Vagina (tissue), 2 donors: ENCODE data around the gene EPOP. TPM values are rescaled to one million over a fixed set of nuclear protein-coding genes. Genes with fewer than 3 reads are reported as not detected.

Source experiments
- DNase-seq, 2 donors: peaks; one replicate each; pipeline ENCODE4 v3.0.0-alpha.2; 2017; ENCODE audit errors: extremely low spot score in 2 of 2
- H3K27ac ChIP-seq: fragments of 200-600 bp; sonication (generic); one replicate; pipeline ENCODE4 v1.5.1; 2019
- H3K27me3 ChIP-seq: fragments of 200-600 bp; sonication (generic); one replicate; pipeline ENCODE4 v1.5.1; 2019
- H3K36me3 ChIP-seq, 2 donors: fragments of 200-600 bp; sonication (generic); one replicate each; pipeline ENCODE4 v1.5.1; 2017 to 2019
- H3K4me1 ChIP-seq: fragments of 200-600 bp; sonication (generic); one replicate; pipeline ENCODE4 v1.5.1; 2019
- H3K4me3 ChIP-seq, 2 donors: fragments of 200-600 bp; sonication (generic); 1 replicate in 1 of 2; 2 replicates in 1 of 2; pipeline ENCODE4 v1.5.1; 2016 to 2019
- H3K9me3 ChIP-seq: fragments of 200-600 bp; sonication (generic); one replicate; pipeline ENCODE4 v1.5.1; 2019
- POLR2A ChIP-seq, 2 donors: fragments of 450-650 bp; IDR thresholded peaks; one replicate each; pipeline ENCODE4 v1.6.1; 2017; ENCODE audit warnings: antibody characterized with exemption in 2 of 2, mild to moderate bottlenecking in 2 of 2, moderate library complexity in 2 of 2
- POLR2AphosphoS5 ChIP-seq, 2 donors: sonication (generic); formaldehyde crosslinking; IDR thresholded peaks; one replicate each; pipeline ENCODE4 v1.9.0; 2017; ENCODE audit warnings: antibody characterized with exemption in 2 of 2, mild to moderate bottlenecking in 2 of 2, low read depth in 1 of 2; ENCODE audit not compliant: insufficient read depth in 1 of 2
- intact Hi-C: fragments of 100-400 bp; cut with DNase I; formaldehyde crosslinking; loops from one replicate; pipeline ENCODE4 v1.15.1; 2023
- total RNA-seq: library from RNA; depleted of rRNA; stranded (reverse); fragments of >200 nt; gene quantifications from one replicate; pipeline ENCODE4 v1.2.3, GENCODE V29; 2016
- TF ChIP-seq, protein P1 (sequence below), 3 experiments: fragments of 450-650 bp in 2 of 3; fragments of 200-600 bp in 1 of 3; sonication (generic) in 1 of 3; IDR thresholded peaks; one replicate each; pipeline ENCODE4 v1.5.1; 2017 to 2019; ENCODE audit warnings: antibody characterized with exemption in 3 of 3, mild to moderate bottlenecking in 2 of 3, moderate library complexity in 2 of 3

The EPOP gene
- total RNA-seq, result 0.98 TPM

DNA sequence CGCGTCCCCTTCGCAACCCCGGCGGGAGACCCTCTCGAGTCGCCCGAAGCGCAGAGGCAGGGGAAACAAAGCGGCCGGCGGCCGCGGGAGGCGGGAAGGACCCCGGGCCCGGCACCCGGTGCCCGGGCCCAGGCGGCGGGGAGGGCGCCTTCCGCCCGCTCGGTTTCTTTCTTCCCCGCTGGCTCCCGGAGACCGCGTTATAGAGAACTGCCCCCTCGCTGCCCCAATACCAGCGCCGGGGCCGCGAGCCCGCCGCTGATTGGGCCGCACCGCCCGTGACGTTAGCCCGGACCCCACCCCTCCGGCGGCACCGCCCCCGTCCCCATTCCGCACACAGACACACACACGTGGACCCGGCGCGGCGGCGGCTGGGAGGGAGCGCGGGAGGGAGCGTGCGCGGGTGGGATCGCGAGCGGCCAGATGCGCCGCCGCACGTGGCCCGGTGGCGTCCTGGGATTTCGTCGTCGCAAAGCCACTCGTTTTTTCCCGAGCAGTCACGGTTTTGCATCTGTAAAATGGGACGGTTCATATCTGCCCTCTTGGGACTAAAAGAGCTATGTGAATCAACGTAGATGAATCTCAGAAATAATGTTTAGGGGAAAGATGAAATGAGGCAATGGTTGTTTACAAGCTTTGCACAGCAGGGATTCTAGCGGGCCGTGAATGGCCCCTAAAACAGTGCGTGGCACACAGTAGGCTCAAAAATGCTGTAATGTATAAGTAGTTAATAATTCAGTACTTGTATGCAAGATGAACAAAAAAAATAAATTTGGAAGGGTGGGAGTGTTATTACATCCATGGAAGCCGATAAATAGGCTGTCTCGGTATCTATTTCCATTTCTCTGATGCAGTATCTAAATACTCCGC, at the start of gene EPOP:
Gene EPOP (minus strand): TSS at position 209 of the 867 bp plus-strand sequence. CDS start 462 bp downstream, outside the sequence.
- no peak within 1 kb of the TSS for H3K27ac ChIP-seq
- DNase-seq, result no peak
- H3K4me1 ChIP-seq, result peaks cover 34% of the 10 kb centered on the region
- H3K27me3 ChIP-seq, result peaks cover 22% of the 10 kb centered on the region
- intact Hi-C loops, result no loop called here
- TF ChIP-seq POLR2AphosphoS5 (IDR thresholded peaks at IDR 0.05; ENCODE audit: insufficient read depth in 1 of 2, low read depth in 1 of 2), result peak in 1 of 2 donors; percentile 33
- TF ChIP-seq POLR2A (IDR thresholded peaks at IDR 0.05), result no peak
- H3K9me3 ChIP-seq, result no peaks in the 10 kb centered on the region
- peak within 1 kb of the TSS; percentile 48 to 54 for H3K4me3 ChIP-seq
- H3K36me3 ChIP-seq, result no peaks in the 10 kb centered on the region

DNA sequence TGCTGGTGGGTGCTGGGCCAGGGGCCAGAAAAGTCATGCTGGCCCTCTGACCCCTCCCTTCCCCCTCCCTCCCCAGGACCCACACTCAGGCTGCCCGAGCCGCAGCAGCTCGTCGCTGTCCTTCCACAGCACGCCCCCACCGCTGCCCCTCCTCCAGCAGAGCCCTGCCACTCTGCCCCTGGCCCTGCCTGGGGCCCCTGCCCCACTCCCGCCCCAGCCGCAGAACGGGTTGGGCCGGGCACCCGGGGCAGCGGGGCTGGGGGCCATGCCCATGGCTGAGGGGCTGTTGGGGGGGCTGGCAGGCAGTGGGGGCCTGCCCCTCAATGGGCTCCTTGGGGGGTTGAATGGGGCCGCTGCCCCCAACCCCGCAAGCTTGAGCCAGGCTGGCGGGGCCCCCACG, 47.0 kb upstream of the EPOP start:
- Histone ChIP-seq H3K36me3 (peaks cover 0 to 50% of the 10 kb centered on the region in 2 donors), H3K4me1 (peaks cover 11% of the 10 kb centered on the region), H3K9me3 (no peaks in the 10 kb centered on the region), H3K27me3 (no peaks in the 10 kb centered on the region), H3K4me3 (no peak overlapping the region), H3K27ac (no peak overlapping the region)
- DNase-seq, result no peak
- intact Hi-C loops, result no loop called here
- TF ChIP-seq, protein P1, sequence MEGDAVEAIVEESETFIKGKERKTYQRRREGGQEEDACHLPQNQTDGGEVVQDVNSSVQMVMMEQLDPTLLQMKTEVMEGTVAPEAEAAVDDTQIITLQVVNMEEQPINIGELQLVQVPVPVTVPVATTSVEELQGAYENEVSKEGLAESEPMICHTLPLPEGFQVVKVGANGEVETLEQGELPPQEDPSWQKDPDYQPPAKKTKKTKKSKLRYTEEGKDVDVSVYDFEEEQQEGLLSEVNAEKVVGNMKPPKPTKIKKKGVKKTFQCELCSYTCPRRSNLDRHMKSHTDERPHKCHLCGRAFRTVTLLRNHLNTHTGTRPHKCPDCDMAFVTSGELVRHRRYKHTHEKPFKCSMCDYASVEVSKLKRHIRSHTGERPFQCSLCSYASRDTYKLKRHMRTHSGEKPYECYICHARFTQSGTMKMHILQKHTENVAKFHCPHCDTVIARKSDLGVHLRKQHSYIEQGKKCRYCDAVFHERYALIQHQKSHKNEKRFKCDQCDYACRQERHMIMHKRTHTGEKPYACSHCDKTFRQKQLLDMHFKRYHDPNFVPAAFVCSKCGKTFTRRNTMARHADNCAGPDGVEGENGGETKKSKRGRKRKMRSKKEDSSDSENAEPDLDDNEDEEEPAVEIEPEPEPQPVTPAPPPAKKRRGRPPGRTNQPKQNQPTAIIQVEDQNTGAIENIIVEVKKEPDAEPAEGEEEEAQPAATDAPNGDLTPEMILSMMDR (IDR thresholded peaks at IDR 0.05), result no peak
- TF ChIP-seq POLR2AphosphoS5 (IDR thresholded peaks at IDR 0.05; ENCODE audit: insufficient read depth in 1 of 2, low read depth in 1 of 2) (no peak), POLR2A (IDR thresholded peaks at IDR 0.05) (no peak)

DNA sequence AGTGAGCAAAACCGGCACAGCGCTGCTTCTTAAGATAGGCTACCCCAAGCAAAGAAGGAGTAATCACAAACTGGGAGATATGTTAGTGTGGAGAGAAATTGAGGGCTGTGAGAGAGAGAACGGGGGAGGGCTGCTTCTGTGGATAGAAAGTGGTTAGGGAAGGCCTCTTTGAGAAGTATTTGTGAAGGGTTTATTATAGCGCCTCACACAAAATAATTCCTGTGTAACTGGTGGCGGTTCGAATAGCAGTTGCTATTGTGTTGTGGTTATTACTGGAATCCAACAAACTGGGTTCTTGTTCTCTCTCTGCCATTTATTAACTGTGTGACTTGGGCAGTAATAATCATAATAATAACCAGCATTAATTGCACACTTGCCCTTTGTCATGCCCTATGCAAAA, 46.2 kb upstream of the EPOP start:
- H3K27ac ChIP-seq, result no peak overlapping the region
- TF ChIP-seq POLR2AphosphoS5 (IDR thresholded peaks at IDR 0.05; ENCODE audit: insufficient read depth in 1 of 2, low read depth in 1 of 2) (no peak), POLR2A (IDR thresholded peaks at IDR 0.05) (no peak)
- TF ChIP-seq, protein P1 (IDR thresholded peaks at IDR 0.05), result no peak
- no peaks in the 10 kb centered on the region for H3K9me3 ChIP-seq
- DNase-seq, result no peak
- no peak overlapping the region for H3K4me3 ChIP-seq
- no peaks in the 10 kb centered on the region for H3K27me3 ChIP-seq
- H3K4me1 ChIP-seq, result peaks cover 11% of the 10 kb centered on the region
- peaks cover 0 to 56% of the 10 kb centered on the region in 2 donors for H3K36me3 ChIP-seq
- intact Hi-C loops, result no loop called here

DNA sequence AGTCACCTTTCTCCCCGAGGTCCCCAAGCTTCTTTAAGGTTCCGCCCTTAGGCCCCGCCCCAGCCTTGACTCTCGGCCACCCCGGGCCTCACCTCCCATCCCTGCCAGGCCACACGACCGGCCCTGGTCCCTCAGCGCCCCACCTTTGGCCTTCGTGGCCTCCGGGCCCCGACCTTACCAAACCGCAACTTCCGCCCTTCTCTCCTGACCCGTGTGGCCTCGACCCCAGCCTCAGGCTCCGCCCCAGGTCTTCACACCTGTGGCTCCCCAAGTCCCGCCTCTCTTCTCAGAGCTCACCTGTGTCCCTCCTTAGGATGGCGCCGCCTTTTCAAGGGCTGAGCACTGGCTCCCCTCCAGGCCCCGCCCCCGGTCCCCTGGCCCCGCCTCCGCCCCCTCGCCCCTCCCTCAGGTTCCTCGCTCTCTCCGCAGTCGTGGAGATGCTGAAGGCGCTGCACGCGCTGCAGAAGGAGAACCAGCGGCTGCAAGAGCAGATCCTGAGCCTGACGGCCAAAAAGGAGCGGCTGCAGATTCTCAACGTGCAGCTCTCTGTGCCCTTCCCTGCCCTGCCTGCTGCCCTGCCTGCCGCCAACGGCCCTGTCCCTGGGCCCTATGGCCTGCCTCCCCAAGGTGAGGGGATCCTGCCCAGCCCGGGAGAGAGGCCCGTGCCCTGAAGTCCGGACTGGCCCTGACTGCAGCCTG, 45.3 kb upstream of the EPOP start:
- TF ChIP-seq, protein P1 (IDR thresholded peaks at IDR 0.05), result no peak
- TF ChIP-seq POLR2AphosphoS5 (IDR thresholded peaks at IDR 0.05; ENCODE audit: insufficient read depth in 1 of 2, low read depth in 1 of 2) (no peak), POLR2A (IDR thresholded peaks at IDR 0.05) (no peak)
- H3K27me3 ChIP-seq, result no peaks in the 10 kb centered on the region
- no peak overlapping the region for H3K4me3 ChIP-seq
- no peaks in the 10 kb centered on the region for H3K9me3 ChIP-seq
- peaks cover 9% of the 10 kb centered on the region for H3K4me1 ChIP-seq
- peaks cover 0 to 59% of the 10 kb centered on the region in 2 donors for H3K36me3 ChIP-seq
- no peak overlapping the region for H3K27ac ChIP-seq
- DNase-seq, result no peak
- intact Hi-C loops, result no loop called here

DNA sequence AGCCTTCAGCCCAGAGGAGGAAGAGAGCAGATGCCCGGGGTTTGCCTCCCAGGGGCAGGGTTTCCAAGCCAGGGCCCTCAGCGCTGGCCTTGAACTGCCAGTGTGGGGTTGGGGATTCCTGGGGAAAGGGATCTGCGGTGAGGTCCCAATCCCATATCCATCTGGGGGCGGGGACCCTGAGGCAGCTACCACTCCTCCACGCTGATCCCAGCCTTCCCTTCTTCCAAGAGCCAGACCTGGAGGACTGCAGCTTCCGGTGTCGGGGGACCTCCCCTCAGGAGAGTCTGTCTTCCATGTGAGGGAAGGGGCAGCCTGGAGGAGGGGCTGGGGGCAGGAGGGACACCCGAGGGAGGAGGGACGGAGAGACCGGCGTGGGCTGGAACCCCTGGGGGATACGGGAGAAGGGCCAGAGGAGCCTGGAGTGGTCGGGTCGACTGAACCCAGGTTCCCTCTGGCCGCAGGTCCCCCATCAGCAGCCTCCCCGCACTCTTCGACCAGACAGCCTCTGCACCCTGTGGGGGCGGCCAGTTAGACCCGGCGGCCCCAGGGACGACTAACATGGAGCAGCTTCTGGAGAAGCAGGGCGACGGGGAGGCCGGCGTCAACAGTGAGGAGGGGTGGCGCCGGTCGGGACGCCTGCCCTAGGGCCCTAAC, 44.7 kb upstream of the EPOP start:
- TF ChIP-seq, protein P1 (IDR thresholded peaks at IDR 0.05), result no peak
- TF ChIP-seq POLR2A (IDR thresholded peaks at IDR 0.05), result no peak
- TF ChIP-seq POLR2AphosphoS5 (IDR thresholded peaks at IDR 0.05; ENCODE audit: insufficient read depth in 1 of 2, low read depth in 1 of 2), result no peak
- no peak overlapping the region for H3K27ac ChIP-seq
- no peak overlapping the region for H3K4me3 ChIP-seq
- peaks cover 2% of the 10 kb centered on the region for H3K4me1 ChIP-seq
- H3K36me3 ChIP-seq, result peaks cover 0 to 53% of the 10 kb centered on the region in 2 donors
- H3K27me3 ChIP-seq, result no peaks in the 10 kb centered on the region
- DNase-seq, result no peak
- no peaks in the 10 kb centered on the region for H3K9me3 ChIP-seq
- intact Hi-C loops, result no loop called here
